ENCODE data around the gene SEC61B.

Gene SEC61B

DNA sequence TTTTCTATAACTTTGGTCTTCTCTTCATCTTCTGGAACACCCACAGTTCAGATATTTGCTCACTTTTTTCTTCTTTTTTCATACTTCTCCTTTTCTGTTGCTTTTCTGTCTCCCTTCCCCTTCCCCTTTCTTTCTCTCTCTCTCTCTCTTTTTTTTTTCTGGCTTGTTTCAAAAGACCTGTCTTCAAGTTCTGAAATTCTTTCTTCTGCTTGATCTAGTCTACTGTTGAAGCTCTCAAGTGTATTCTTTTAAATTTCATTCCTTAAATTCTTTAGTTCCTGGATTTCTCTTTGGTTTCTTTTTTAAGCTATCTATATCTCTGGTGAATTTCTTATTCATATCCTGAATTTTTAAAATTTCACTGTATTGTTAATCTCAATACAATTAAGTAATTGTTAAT is 11.5 kb upstream of the SEC61B start:
- Mint-ChIP-seq H3K4me3 (no peak overlapping the region), H3K36me3 (ENCODE audit: low read depth) (peaks cover 42% of the 10 kb centered on the region), H3K4me1 (no peaks in the 10 kb centered on the region), H3K27me3 (ENCODE audit: low read depth) (no peaks in the 10 kb centered on the region), H3K9me3 (peaks cover 48% of the 10 kb centered on the region), H3K27ac (no peak overlapping the region)
- TF ChIP-seq, protein P1, sequence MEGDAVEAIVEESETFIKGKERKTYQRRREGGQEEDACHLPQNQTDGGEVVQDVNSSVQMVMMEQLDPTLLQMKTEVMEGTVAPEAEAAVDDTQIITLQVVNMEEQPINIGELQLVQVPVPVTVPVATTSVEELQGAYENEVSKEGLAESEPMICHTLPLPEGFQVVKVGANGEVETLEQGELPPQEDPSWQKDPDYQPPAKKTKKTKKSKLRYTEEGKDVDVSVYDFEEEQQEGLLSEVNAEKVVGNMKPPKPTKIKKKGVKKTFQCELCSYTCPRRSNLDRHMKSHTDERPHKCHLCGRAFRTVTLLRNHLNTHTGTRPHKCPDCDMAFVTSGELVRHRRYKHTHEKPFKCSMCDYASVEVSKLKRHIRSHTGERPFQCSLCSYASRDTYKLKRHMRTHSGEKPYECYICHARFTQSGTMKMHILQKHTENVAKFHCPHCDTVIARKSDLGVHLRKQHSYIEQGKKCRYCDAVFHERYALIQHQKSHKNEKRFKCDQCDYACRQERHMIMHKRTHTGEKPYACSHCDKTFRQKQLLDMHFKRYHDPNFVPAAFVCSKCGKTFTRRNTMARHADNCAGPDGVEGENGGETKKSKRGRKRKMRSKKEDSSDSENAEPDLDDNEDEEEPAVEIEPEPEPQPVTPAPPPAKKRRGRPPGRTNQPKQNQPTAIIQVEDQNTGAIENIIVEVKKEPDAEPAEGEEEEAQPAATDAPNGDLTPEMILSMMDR (IDR thresholded peaks at IDR 0.05; ENCODE audit: unreplicated experiment in 3 of 3), result no peak

DNA sequence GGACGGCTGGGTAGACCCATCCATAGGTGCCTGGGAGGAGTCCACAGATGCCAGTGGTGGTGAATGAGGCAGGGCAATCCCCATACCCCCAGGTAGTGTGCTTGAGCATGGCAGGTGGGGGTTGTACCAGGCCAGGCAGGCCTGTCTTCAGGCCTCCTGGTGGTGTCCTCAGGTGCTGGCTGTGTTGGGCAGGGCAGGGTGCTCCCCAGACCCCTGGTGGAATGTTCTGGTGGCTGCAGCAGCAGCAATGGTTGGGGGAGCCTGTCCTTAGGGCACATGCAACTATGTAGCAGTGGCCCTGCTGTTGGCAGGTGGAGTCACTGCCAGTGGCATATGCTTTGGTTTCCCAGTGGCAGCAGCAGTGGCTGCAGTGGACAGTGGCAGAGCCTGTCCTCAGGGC is 10.3 kb upstream of the SEC61B start:
- Mint-ChIP-seq H3K27me3 (ENCODE audit: low read depth) (no peaks in the 10 kb centered on the region), H3K4me1 (no peaks in the 10 kb centered on the region), H3K27ac (no peak overlapping the region), H3K4me3 (no peak overlapping the region), H3K36me3 (ENCODE audit: low read depth) (peaks cover 48% of the 10 kb centered on the region), H3K9me3 (peaks cover 46% of the 10 kb centered on the region)
- TF ChIP-seq, protein P1 (IDR thresholded peaks at IDR 0.05; ENCODE audit: unreplicated experiment in 3 of 3), result no peak

DNA sequence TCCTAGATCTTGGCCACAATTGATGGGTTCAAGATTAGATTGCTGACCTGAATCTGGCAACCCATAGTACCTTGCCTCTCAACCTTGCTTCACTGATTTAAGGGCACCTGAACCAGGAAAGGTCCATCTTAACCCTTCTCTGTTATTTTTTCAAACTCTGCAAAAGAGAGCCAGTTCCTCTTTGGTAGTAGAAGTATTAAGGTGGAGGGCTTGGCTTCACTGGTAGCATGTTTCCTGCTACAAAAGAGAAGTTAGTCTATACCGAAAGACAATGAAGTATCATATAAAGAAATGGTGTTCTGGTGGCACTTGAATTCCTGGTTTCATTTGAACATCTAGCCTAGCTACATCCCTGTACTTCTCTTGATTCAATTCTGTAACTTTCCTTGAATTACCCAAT is 8.9 kb upstream of the SEC61B start:
- TF ChIP-seq, protein P1 (IDR thresholded peaks at IDR 0.05; ENCODE audit: unreplicated experiment in 3 of 3), result no peak
- no peak overlapping the region for H3K4me3 Mint-ChIP-seq
- no peaks in the 10 kb centered on the region for H3K4me1 Mint-ChIP-seq
- no peaks in the 10 kb centered on the region for H3K27me3 Mint-ChIP-seq (ENCODE audit: low read depth)
- H3K27ac Mint-ChIP-seq, result no peak overlapping the region
- H3K36me3 Mint-ChIP-seq (ENCODE audit: low read depth), result peaks cover 63% of the 10 kb centered on the region
- peaks cover 36% of the 10 kb centered on the region for H3K9me3 Mint-ChIP-seq

DNA sequence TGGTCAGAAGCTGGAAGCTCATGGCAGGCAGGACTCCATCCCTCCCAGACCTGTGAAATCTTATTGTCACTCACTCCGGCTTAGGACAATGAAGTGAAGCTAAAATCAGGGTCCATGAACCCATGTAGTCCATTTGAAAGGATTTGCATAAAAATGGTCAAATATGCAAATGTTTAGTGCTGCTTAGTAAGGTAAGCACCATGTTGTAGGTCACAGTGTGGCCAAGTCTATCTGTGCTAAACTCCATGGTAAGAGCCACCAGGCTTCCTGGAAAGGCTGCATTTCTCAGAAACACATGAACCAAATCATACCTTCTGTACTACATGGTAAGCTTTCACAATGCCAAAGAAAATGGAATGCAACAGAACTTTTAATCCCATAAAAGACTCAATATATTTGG is 6.0 kb upstream of the SEC61B start:
- H3K9me3 Mint-ChIP-seq, result peaks cover 15% of the 10 kb centered on the region
- TF ChIP-seq, protein P1 (IDR thresholded peaks at IDR 0.05; ENCODE audit: unreplicated experiment in 3 of 3), result no peak
- H3K27me3 Mint-ChIP-seq (ENCODE audit: low read depth), result no peaks in the 10 kb centered on the region
- H3K4me3 Mint-ChIP-seq, result no peak overlapping the region
- H3K27ac Mint-ChIP-seq, result no peak overlapping the region
- peaks cover 17% of the 10 kb centered on the region for H3K4me1 Mint-ChIP-seq
- H3K36me3 Mint-ChIP-seq (ENCODE audit: low read depth), result peaks cover 61% of the 10 kb centered on the region

DNA sequence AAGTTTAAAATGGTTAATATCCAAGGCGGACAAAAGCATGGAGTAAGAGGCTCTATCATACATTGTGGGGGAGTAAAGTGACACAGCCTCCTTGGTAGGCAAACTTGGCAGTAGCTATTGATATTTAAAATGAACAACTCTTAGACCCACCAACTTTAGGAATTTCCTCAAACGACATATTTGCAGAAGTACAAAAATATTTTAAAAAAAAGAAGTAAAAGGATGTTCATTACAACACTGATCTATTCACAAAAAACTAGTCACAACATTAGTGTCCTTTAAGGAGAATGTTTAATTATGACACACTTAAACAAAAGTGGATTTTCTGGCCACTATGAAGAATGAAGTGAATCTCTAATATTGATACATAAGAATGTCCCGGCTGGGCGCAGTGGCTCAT is 2.1 kb upstream of the SEC61B start:
- H3K36me3 Mint-ChIP-seq (ENCODE audit: low read depth), result peaks cover 55% of the 10 kb centered on the region
- H3K4me3 Mint-ChIP-seq, result peak overlapping the region; percentile 76 to 98 (median 84)
- TF ChIP-seq, protein P1 (IDR thresholded peaks at IDR 0.05; ENCODE audit: unreplicated experiment in 3 of 3), result no peak
- H3K27me3 Mint-ChIP-seq (ENCODE audit: low read depth), result no peaks in the 10 kb centered on the region
- peaks cover 40% of the 10 kb centered on the region for H3K4me1 Mint-ChIP-seq
- no peaks in the 10 kb centered on the region for H3K9me3 Mint-ChIP-seq
- peak overlapping the region; percentile 31 to 92 (median 77) for H3K27ac Mint-ChIP-seq

DNA sequence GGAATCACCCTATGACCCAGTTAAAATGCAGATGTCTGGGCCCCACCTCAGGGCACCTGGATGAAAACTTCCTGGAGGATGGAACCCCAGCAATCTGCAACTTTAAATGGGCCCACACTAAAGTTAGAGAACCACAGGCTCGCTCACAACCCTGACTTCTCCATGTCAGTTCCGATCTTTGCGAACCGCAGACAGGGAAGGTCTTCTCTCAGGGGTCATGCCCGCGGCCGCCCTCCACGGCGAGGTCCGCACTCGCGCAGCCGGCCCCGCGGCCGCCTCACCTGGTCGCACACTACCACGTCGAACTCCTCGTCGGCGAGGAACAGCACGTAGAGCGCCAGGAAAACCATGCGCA is 839 bp upstream of the SEC61B start:
- TF ChIP-seq, protein P1 (IDR thresholded peaks at IDR 0.05; ENCODE audit: unreplicated experiment in 3 of 3), result no peak
- peak overlapping the region; percentile 92 to 97 (median 95) for H3K27ac Mint-ChIP-seq
- no peaks in the 10 kb centered on the region for H3K9me3 Mint-ChIP-seq
- no peaks in the 10 kb centered on the region for H3K27me3 Mint-ChIP-seq (ENCODE audit: low read depth)
- peaks cover 53% of the 10 kb centered on the region for H3K36me3 Mint-ChIP-seq (ENCODE audit: low read depth)
- peak overlapping the region; percentile 96 to 99 (median 98) for H3K4me3 Mint-ChIP-seq
- H3K4me1 Mint-ChIP-seq, result peaks cover 40% of the 10 kb centered on the region
